Measurements from ENCODE around the gene NOL9.
"Not testable (repeated sequence)": the region's sequence is repeated elsewhere in the genome, so short reads cannot be mapped to it uniquely, and the experiment has no call there.

NOL9 gene

GRCh38 chr1:6601049-6601922 lies 47.0 kb upstream of the NOL9 start:
- H3K4me2 ChIP-seq (ENCODE audit: low read length), result peak overlapping the region; percentile 97
- no peak overlapping the region for H3K4ac ChIP-seq (ENCODE audit: low read depth, low read length)
- no peak overlapping the region for H3K27ac ChIP-seq (ENCODE audit: low read depth, low read length)
- DNase-seq, result peak; percentile 72
- no peak overlapping the region for H2BK5ac ChIP-seq (ENCODE audit: low read length)
- no peak overlapping the region for H2BK120ac ChIP-seq (ENCODE audit: low read depth, low read length)
- no peaks in the 10 kb centered on the region for H3K27me3 ChIP-seq (ENCODE audit: insufficient read depth, low read length, poor library complexity)
- H3K9ac ChIP-seq (ENCODE audit: low read length), result peak overlapping the region; percentile 74
- H3K56ac ChIP-seq (ENCODE audit: low read length), result peak overlapping the region; percentile 83
- H3K23ac ChIP-seq (ENCODE audit: low read length), result peak overlapping the region; percentile 100
- no peak overlapping the region for H2AK5ac ChIP-seq (ENCODE audit: low read length)
- WGBS (ENCODE audit: extremely low coverage, insufficient coverage, low lambda C conversion rate), result no CpG with 5 or more reads among the region's 40 CpGs
- H4K8ac ChIP-seq (ENCODE audit: low read depth, low read length), result no peak overlapping the region
- H2BK15ac ChIP-seq (replicated peaks; ENCODE audit: low read depth), result no peak overlapping the region
- H3K4me3 ChIP-seq (ENCODE audit: low read length), result peak overlapping the region; percentile 40
- H3K36me3 ChIP-seq (ENCODE audit: control insufficient read depth, insufficient read depth, low read length), result peaks cover 9% of the 10 kb centered on the region
- H4K5ac ChIP-seq (ENCODE audit: low read length), result no peak overlapping the region
- H3K4me1 ChIP-seq (ENCODE audit: control insufficient read depth, low read depth, low read length), result peaks cover 8% of the 10 kb centered on the region
- peaks cover 28% of the 10 kb centered on the region for H3K79me1 ChIP-seq (ENCODE audit: low read length)
- H3K79me2 ChIP-seq (ENCODE audit: control insufficient read depth, insufficient read depth, low read length), result peaks cover 41% of the 10 kb centered on the region
- no peak overlapping the region for H3K18ac ChIP-seq (ENCODE audit: low read length)

DNA sequence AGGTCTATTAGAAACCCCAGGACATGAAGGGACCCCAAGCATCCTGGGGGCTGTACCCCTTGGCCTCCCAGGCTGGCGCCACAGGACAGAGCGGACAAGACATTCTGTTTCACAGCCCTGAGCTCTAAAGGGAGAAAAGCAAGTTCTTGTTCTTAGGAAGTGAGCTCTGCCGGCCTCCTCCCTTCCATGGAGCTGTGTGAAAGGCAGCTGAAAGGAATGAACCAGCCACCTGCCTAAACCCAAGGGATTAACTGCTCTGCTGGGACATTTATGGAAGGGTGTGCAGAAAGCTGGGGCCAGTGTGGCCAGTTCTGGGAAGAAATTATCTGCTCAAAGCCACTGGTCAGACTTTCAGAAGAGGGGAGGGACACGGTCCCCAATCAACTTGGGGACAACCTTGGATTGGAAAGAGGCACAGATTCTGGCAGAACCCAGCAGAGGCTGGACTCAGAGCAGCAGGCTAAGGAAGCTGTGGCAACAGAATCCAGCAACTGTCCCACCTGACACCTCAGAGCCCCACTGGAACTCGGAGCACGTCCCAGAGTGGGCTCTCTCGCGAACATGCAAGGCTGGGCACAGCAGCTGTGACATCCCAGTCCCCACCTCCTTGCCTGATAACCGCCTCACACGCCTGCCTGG lies 46.2 kb upstream of the NOL9 start:
- Histone ChIP-seq H2AK5ac (ENCODE audit: low read length) (no peak overlapping the region), H4K8ac (ENCODE audit: low read depth, low read length) (no peak overlapping the region), H3K36me3 (ENCODE audit: control insufficient read depth, insufficient read depth, low read length) (peaks cover 9% of the 10 kb centered on the region), H3K4ac (ENCODE audit: low read depth, low read length) (no peak overlapping the region), H3K9ac (ENCODE audit: low read length) (peak overlapping the region; percentile 74), H2BK5ac (ENCODE audit: low read length) (no peak overlapping the region), H3K27ac (ENCODE audit: low read depth, low read length) (no peak overlapping the region), H2BK120ac (ENCODE audit: low read depth, low read length) (no peak overlapping the region), H3K4me2 (ENCODE audit: low read length) (peak overlapping the region; percentile 97), H3K4me3 (ENCODE audit: low read length) (peak overlapping the region; percentile 40), H4K5ac (ENCODE audit: low read length) (no peak overlapping the region), H2BK15ac (replicated peaks; ENCODE audit: low read depth) (no peak overlapping the region), H3K79me2 (ENCODE audit: control insufficient read depth, insufficient read depth, low read length) (peaks cover 41% of the 10 kb centered on the region), H3K4me1 (ENCODE audit: control insufficient read depth, low read depth, low read length) (peaks cover 8% of the 10 kb centered on the region), H3K23ac (ENCODE audit: low read length) (peak overlapping the region; percentile 30), H3K27me3 (ENCODE audit: insufficient read depth, low read length, poor library complexity) (no peaks in the 10 kb centered on the region), H3K18ac (ENCODE audit: low read length) (no peak overlapping the region), H3K79me1 (ENCODE audit: low read length) (peaks cover 28% of the 10 kb centered on the region), H3K56ac (ENCODE audit: low read length) (peak overlapping the region; percentile 83)
- no CpG with 5 or more reads among the region's 10 CpGs for WGBS (ENCODE audit: extremely low coverage, insufficient coverage, low lambda C conversion rate)
- DNase-seq, result no peak

DNA sequence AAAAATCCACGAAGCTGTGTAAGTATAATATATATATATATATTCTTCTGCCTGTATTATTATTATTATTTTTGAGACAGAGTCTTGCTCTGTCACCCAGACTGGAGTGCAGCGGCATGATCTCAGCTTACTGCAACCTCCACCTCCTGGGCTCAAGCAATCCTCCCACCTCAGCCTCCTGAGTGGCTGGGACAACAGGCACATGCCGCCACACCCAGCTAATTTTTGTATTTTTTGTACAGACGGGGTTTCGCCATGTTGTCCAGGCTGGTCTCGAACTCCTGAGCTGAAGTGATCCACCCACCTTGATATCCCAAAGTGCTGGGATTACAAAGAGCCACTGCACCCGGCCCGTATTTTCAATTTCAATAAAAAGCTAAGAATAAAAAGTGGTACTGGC lies 45.7 kb upstream of the NOL9 start:
- peaks cover 41% of the 10 kb centered on the region for H3K79me2 ChIP-seq (ENCODE audit: control insufficient read depth, insufficient read depth, low read length)
- not testable (repeated sequence) for H2AK5ac ChIP-seq (ENCODE audit: low read length); H3K4me3 ChIP-seq (ENCODE audit: low read length); H3K56ac ChIP-seq (ENCODE audit: low read length); H3K23ac ChIP-seq (ENCODE audit: low read length); H3K4me1 ChIP-seq (ENCODE audit: control insufficient read depth, low read depth, low read length); H4K5ac ChIP-seq (ENCODE audit: low read length); H2BK15ac ChIP-seq (replicated peaks; ENCODE audit: low read depth); H3K36me3 ChIP-seq (ENCODE audit: control insufficient read depth, insufficient read depth, low read length); H2BK5ac ChIP-seq (ENCODE audit: low read length); H3K9ac ChIP-seq (ENCODE audit: low read length); H3K18ac ChIP-seq (ENCODE audit: low read length); H3K4ac ChIP-seq (ENCODE audit: low read depth, low read length); DNase-seq; H3K27ac ChIP-seq (ENCODE audit: low read depth, low read length); H4K8ac ChIP-seq (ENCODE audit: low read depth, low read length); H3K4me2 ChIP-seq (ENCODE audit: low read length); H2BK120ac ChIP-seq (ENCODE audit: low read depth, low read length); H3K27me3 ChIP-seq (ENCODE audit: insufficient read depth, low read length, poor library complexity)
- H3K79me1 ChIP-seq (ENCODE audit: low read length), result peaks cover 28% of the 10 kb centered on the region
- no CpG with 5 or more reads among the region's 8 CpGs for WGBS (ENCODE audit: extremely low coverage, insufficient coverage, low lambda C conversion rate)

DNA sequence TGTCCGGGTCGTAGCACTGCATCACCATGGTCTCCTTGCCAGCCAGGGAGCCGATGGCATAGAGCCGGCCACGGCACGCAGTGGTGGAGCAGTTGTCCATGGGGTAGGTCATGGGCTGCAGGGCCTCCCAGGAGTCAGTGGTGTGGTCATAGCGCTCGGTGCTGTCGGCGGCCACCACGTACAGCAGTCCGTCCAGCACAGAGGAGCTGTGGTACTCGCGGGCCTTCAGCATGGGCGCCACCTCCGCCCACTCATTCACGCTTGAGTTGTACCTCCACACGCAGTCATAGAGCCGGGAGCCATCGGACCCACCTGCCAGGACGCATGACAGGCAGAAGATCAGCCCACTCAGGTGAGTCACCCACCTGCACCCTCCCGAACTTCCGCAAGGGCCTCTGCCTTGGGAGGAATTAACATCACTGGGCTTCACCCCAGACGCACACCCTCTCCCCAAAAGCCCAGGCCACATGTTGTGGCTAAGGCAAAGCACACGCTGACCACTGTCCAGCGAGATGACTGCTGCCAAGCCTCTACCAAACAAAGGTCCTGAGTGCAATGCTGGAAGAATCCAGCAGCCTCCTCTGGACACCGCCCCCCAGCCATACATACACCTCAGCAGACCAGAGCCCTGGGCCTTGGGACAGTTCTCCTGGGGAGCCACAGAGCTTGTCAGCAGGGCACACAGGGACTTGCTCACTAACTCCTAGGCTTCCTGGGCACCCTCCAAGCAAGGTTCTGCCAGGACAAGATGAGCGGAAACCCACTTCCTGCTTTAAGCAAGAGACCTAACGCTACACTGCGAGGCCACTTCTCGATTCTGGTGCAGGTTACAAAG lies 45.0 kb upstream of the NOL9 start:
- no peak overlapping the region for H3K4me3 ChIP-seq (ENCODE audit: low read length)
- H3K27me3 ChIP-seq (ENCODE audit: insufficient read depth, low read length, poor library complexity), result no peaks in the 10 kb centered on the region
- peaks cover 9% of the 10 kb centered on the region for H3K36me3 ChIP-seq (ENCODE audit: control insufficient read depth, insufficient read depth, low read length)
- H3K18ac ChIP-seq (ENCODE audit: low read length), result no peak overlapping the region
- no peak overlapping the region for H4K5ac ChIP-seq (ENCODE audit: low read length)
- H3K27ac ChIP-seq (ENCODE audit: low read depth, low read length), result no peak overlapping the region
- no peak overlapping the region for H3K23ac ChIP-seq (ENCODE audit: low read length)
- H3K79me1 ChIP-seq (ENCODE audit: low read length), result peaks cover 28% of the 10 kb centered on the region
- H3K4ac ChIP-seq (ENCODE audit: low read depth, low read length), result no peak overlapping the region
- H3K56ac ChIP-seq (ENCODE audit: low read length), result no peak overlapping the region
- no peak overlapping the region for H3K4me2 ChIP-seq (ENCODE audit: low read length)
- no peak for DNase-seq
- no peak overlapping the region for H3K9ac ChIP-seq (ENCODE audit: low read length)
- peaks cover 8% of the 10 kb centered on the region for H3K4me1 ChIP-seq (ENCODE audit: control insufficient read depth, low read depth, low read length)
- no peak overlapping the region for H2BK15ac ChIP-seq (replicated peaks; ENCODE audit: low read depth)
- no CpG with 5 or more reads among the region's 31 CpGs for WGBS (ENCODE audit: extremely low coverage, insufficient coverage, low lambda C conversion rate)
- no peak overlapping the region for H2BK5ac ChIP-seq (ENCODE audit: low read length)
- H4K8ac ChIP-seq (ENCODE audit: low read depth, low read length), result no peak overlapping the region
- H3K79me2 ChIP-seq (ENCODE audit: control insufficient read depth, insufficient read depth, low read length), result peaks cover 41% of the 10 kb centered on the region
- H2BK120ac ChIP-seq (ENCODE audit: low read depth, low read length), result no peak overlapping the region
- H2AK5ac ChIP-seq (ENCODE audit: low read length), result no peak overlapping the region

GRCh38 chr1:6597777-6598131 lies 43.4 kb upstream of the NOL9 start:
- no CpG with 5 or more reads among the region's 6 CpGs for WGBS (ENCODE audit: extremely low coverage, insufficient coverage, low lambda C conversion rate)
- peaks cover 3% of the 10 kb centered on the region for H3K4me1 ChIP-seq (ENCODE audit: control insufficient read depth, low read depth, low read length)
- H3K36me3 ChIP-seq (ENCODE audit: control insufficient read depth, insufficient read depth, low read length), result peaks cover 11% of the 10 kb centered on the region
- H2BK120ac ChIP-seq (ENCODE audit: low read depth, low read length), result no peak overlapping the region
- no peak overlapping the region for H3K27ac ChIP-seq (ENCODE audit: low read depth, low read length)
- H3K9ac ChIP-seq (ENCODE audit: low read length), result no peak overlapping the region
- peaks cover 41% of the 10 kb centered on the region for H3K79me2 ChIP-seq (ENCODE audit: control insufficient read depth, insufficient read depth, low read length)
- no peak overlapping the region for H4K5ac ChIP-seq (ENCODE audit: low read length)
- no peak overlapping the region for H3K23ac ChIP-seq (ENCODE audit: low read length)
- no peaks in the 10 kb centered on the region for H3K27me3 ChIP-seq (ENCODE audit: insufficient read depth, low read length, poor library complexity)
- H3K4me3 ChIP-seq (ENCODE audit: low read length), result no peak overlapping the region
- DNase-seq, result no peak
- no peak overlapping the region for H4K8ac ChIP-seq (ENCODE audit: low read depth, low read length)
- H2AK5ac ChIP-seq (ENCODE audit: low read length), result no peak overlapping the region
- no peak overlapping the region for H3K18ac ChIP-seq (ENCODE audit: low read length)
- no peak overlapping the region for H3K4me2 ChIP-seq (ENCODE audit: low read length)
- H3K79me1 ChIP-seq (ENCODE audit: low read length), result peaks cover 28% of the 10 kb centered on the region
- no peak overlapping the region for H3K56ac ChIP-seq (ENCODE audit: low read length)
- H2BK15ac ChIP-seq (replicated peaks; ENCODE audit: low read depth), result no peak overlapping the region
- no peak overlapping the region for H2BK5ac ChIP-seq (ENCODE audit: low read length)
- no peak overlapping the region for H3K4ac ChIP-seq (ENCODE audit: low read depth, low read length)

Data from mesendoderm (in vitro differentiated cells).